Nephron progenitor cell (in vitro differentiated cells): ENCODE results near the gene SPDYA.

Source experiments
- DNase-seq: peaks from one replicate; pipeline ENCODE4 v3.0.0; 2021
- H3K27ac Mint-ChIP-seq: 2 replicates; pipeline ENCODE4 v1.8.0; 2021; ENCODE audit warnings: mild to moderate bottlenecking, moderate library complexity, mixed read lengths
- H3K27me3 Mint-ChIP-seq: 2 replicates; pipeline ENCODE4 v1.8.0; 2021; ENCODE audit warnings: mild to moderate bottlenecking, low read depth, mixed read lengths; ENCODE audit not compliant: poor library complexity
- H3K36me3 Mint-ChIP-seq: 2 replicates; pipeline ENCODE4 v1.8.0; 2021; ENCODE audit warnings: low read depth, mixed read lengths
- H3K4me1 Mint-ChIP-seq: 2 replicates; pipeline ENCODE4 v1.8.0; 2021; ENCODE audit warnings: mixed read lengths
- H3K4me3 Mint-ChIP-seq: 2 replicates; pipeline ENCODE4 v1.8.0; 2021; ENCODE audit warnings: mild to moderate bottlenecking, moderate library complexity, mixed read lengths
- H3K9me3 Mint-ChIP-seq: 2 replicates; pipeline ENCODE4 v1.8.0; 2021; ENCODE audit warnings: mild to moderate bottlenecking, moderate library complexity, mixed read lengths
- TF ChIP-seq, protein P1 (sequence below): fragments of 200-600 bp; sonication (generic); IDR thresholded peaks from 2 replicates; pipeline ENCODE4 v1.5.0; 2021; ENCODE audit warnings: antibody characterized with exemption

SPDYA gene

DNA sequence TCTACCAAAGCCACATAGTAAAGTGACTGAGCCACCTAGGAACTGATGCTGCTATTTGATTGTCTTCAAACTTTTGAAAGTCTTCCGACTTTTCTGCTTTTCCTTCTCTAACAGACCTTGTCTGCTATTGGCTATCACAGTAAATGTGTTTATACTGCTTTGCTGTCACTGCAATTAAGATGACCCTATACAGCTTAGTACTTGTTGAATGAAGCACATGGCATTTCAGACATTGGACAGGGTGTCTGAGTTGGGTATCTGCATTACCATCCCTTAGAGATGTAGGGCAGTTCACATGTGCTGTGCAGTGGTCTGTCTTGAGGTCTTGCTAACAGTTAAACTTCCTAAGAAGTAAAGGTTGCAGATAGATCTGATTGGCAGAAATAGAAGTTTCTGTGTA is 87.4 kb downstream of the SPDYA start:
- Mint-ChIP-seq H3K27ac (no peak overlapping the region), H3K4me3 (no peak overlapping the region), H3K4me1 (peaks cover 45% of the 10 kb centered on the region), H3K27me3 (peaks cover 7% of the 10 kb centered on the region), H3K9me3 (peaks cover 5% of the 10 kb centered on the region), H3K36me3 (peaks cover 7% of the 10 kb centered on the region)
- TF ChIP-seq, protein P1, sequence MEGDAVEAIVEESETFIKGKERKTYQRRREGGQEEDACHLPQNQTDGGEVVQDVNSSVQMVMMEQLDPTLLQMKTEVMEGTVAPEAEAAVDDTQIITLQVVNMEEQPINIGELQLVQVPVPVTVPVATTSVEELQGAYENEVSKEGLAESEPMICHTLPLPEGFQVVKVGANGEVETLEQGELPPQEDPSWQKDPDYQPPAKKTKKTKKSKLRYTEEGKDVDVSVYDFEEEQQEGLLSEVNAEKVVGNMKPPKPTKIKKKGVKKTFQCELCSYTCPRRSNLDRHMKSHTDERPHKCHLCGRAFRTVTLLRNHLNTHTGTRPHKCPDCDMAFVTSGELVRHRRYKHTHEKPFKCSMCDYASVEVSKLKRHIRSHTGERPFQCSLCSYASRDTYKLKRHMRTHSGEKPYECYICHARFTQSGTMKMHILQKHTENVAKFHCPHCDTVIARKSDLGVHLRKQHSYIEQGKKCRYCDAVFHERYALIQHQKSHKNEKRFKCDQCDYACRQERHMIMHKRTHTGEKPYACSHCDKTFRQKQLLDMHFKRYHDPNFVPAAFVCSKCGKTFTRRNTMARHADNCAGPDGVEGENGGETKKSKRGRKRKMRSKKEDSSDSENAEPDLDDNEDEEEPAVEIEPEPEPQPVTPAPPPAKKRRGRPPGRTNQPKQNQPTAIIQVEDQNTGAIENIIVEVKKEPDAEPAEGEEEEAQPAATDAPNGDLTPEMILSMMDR: no peak
- no peak for DNase-seq
